Measurements from ENCODE around the gene THAP4. TPM values are rescaled to one million over a fixed set of nuclear protein-coding genes. Genes with fewer than 3 reads are reported as not detected.

THAP4 gene
- total RNA-seq, 6 experiments from 2014 or later = 40.6 to 47.9 (median 43.0) TPM

- TF ChIP-seq CTCF (IDR thresholded peaks at IDR 0.05) = no peak
- no peak overlapping the region for H3K27ac Mint-ChIP-seq
- H3K27me3 Mint-ChIP-seq (ENCODE audit: insufficient read depth) = no peaks in the 10 kb centered on the region; the same call in 1 of the 2 replicates
- H3K36me3 Mint-ChIP-seq (ENCODE audit: low read depth) = no peaks in the 10 kb centered on the region
- DNase-seq = no peak
- H3K4me1 Mint-ChIP-seq (ENCODE audit: low read depth) = no peaks in the 10 kb centered on the region
- H3K4me3 Mint-ChIP-seq = no peak overlapping the region
- H3K9me3 Mint-ChIP-seq = no peaks in the 10 kb centered on the region
Measured at GRCh38 chr2:241548451-241548835, 88.5 kb downstream of the THAP4 start.

- H3K4me1 Mint-ChIP-seq (ENCODE audit: low read depth) = no peaks in the 10 kb centered on the region
- no peak for TF ChIP-seq CTCF (IDR thresholded peaks at IDR 0.05)
- no peak overlapping the region for H3K4me3 Mint-ChIP-seq
- DNase-seq = no peak
- H3K27me3 Mint-ChIP-seq (ENCODE audit: insufficient read depth) = no peaks in the 10 kb centered on the region; the same call in 1 of the 2 replicates
- no peak overlapping the region for H3K27ac Mint-ChIP-seq
- no peaks in the 10 kb centered on the region for H3K36me3 Mint-ChIP-seq (ENCODE audit: low read depth)
- no peaks in the 10 kb centered on the region for H3K9me3 Mint-ChIP-seq
Measured at GRCh38 chr2:241547781-241548450, 89.0 kb downstream of the THAP4 start.

GRCh38 chr2:241546771-241547498, 90.0 kb downstream of the THAP4 start:
- no peak for TF ChIP-seq CTCF (IDR thresholded peaks at IDR 0.05)
- DNase-seq = peak; percentile 92
- no peaks in the 10 kb centered on the region for H3K27me3 Mint-ChIP-seq (ENCODE audit: insufficient read depth)
- H3K9me3 Mint-ChIP-seq = no peaks in the 10 kb centered on the region
- no peaks in the 10 kb centered on the region for H3K4me1 Mint-ChIP-seq (ENCODE audit: low read depth)
- H3K4me3 Mint-ChIP-seq = no peak overlapping the region
- H3K36me3 Mint-ChIP-seq (ENCODE audit: low read depth) = no peaks in the 10 kb centered on the region
- H3K27ac Mint-ChIP-seq = no peak overlapping the region

GRCh38 chr2:241545523-241546473, 91.2 kb downstream of the THAP4 start:
- Mint-ChIP-seq H3K4me1 (ENCODE audit: low read depth) (peaks cover 2% of the 10 kb centered on the region), H3K4me3 (no peak overlapping the region), H3K36me3 (ENCODE audit: low read depth) (no peaks in the 10 kb centered on the region), H3K27ac (no peak overlapping the region), H3K9me3 (no peaks in the 10 kb centered on the region), H3K27me3 (ENCODE audit: insufficient read depth) (no peaks in the 10 kb centered on the region)
- DNase-seq = no peak
- no peak for TF ChIP-seq CTCF (IDR thresholded peaks at IDR 0.05)

GRCh38 chr2:241545106-241545505, 91.9 kb downstream of the THAP4 start:
- no peaks in the 10 kb centered on the region for H3K36me3 Mint-ChIP-seq (ENCODE audit: low read depth)
- TF ChIP-seq CTCF (IDR thresholded peaks at IDR 0.05) = no peak
- H3K4me1 Mint-ChIP-seq (ENCODE audit: low read depth) = peaks cover 7% of the 10 kb centered on the region
- H3K27me3 Mint-ChIP-seq (ENCODE audit: insufficient read depth) = no peaks in the 10 kb centered on the region; the same call in 1 of the 2 replicates
- H3K4me3 Mint-ChIP-seq = no peak overlapping the region
- no peaks in the 10 kb centered on the region for H3K9me3 Mint-ChIP-seq
- H3K27ac Mint-ChIP-seq = no peak overlapping the region
- DNase-seq = no peak
